HepG2 (cell line): Measurements from ENCODE around the gene ARFGAP1. TPM values are rescaled to one million over a fixed set of nuclear protein-coding genes. Genes with fewer than 3 reads are reported as not detected.
A peak's percentile ranks its signal among the peaks of the same experiment; 100 is the strongest.

Experiments
- ETV5 ChIP-seq: IDR thresholded peaks from 2 replicates; pipeline ENCODE4 v1.6.1; 2018; ENCODE audit warnings: missing biosample characterization, missing genetic modification reagents, inconsistent platforms, borderline replicate concordance
- KLF13 ChIP-seq: sonication (generic); formaldehyde crosslinking; IDR thresholded peaks from 2 replicates; pipeline ENCODE4 v1.4.0; 2020; ENCODE audit warnings: mild to moderate bottlenecking, missing genetic modification reagents
- MLLT10 ChIP-seq: sonication (generic); formaldehyde crosslinking; IDR thresholded peaks from 2 replicates; pipeline ENCODE4 v1.4.0; 2020; ENCODE audit warnings: missing genetic modification reagents
- MYC ChIP-seq: sonication (generic); formaldehyde crosslinking; IDR thresholded peaks from 2 replicates; pipeline ENCODE4 v1.9.0; 2021; ENCODE audit warnings: missing genetic modification reagents, borderline replicate concordance
- NFE2L1 ChIP-seq: sonication (generic); formaldehyde crosslinking; IDR thresholded peaks from 2 replicates; pipeline ENCODE4 v1.4.0; 2020; ENCODE audit warnings: missing genetic modification reagents, mild to moderate bottlenecking, borderline replicate concordance
- RBFOX2 ChIP-seq: fragments of 200-400 bp; formaldehyde crosslinking; IDR thresholded peaks from 2 replicates; pipeline ENCODE4 v1.6.1; 2017; ENCODE audit warnings: low read depth, mild to moderate bottlenecking, low read length
- RBM39 ChIP-seq: fragments of 200-400 bp; formaldehyde crosslinking; IDR thresholded peaks from one replicate; pipeline ENCODE4 v1.6.1; 2018; ENCODE audit warnings: antibody characterized with exemption, mild to moderate bottlenecking, low read depth, low read length; ENCODE audit not compliant: poor library complexity, severe bottlenecking
- SMAD1 ChIP-seq: sonication (generic); formaldehyde crosslinking; IDR thresholded peaks from 2 replicates; pipeline ENCODE4 v1.4.0; 2020; ENCODE audit warnings: missing genetic modification reagents, low read depth, mild to moderate bottlenecking, borderline replicate concordance
- SPEN ChIP-seq: sonication (generic); formaldehyde crosslinking; IDR thresholded peaks from 2 replicates; pipeline ENCODE4 v1.5.1; 2020; ENCODE audit warnings: low read depth, mild to moderate bottlenecking, missing genetic modification reagents
- YEATS2 ChIP-seq: sonication (generic); formaldehyde crosslinking; IDR thresholded peaks from 2 replicates; pipeline ENCODE4 v1.4.0; 2020; ENCODE audit warnings: missing genetic modification reagents, borderline replicate concordance
- ZFX ChIP-seq: sonication (generic); formaldehyde crosslinking; IDR thresholded peaks from 2 replicates; pipeline ENCODE4 v1.4.0; 2020; ENCODE audit warnings: mild to moderate bottlenecking, low read depth, missing genetic modification reagents, moderate library complexity
- ZNF263 ChIP-seq: sonication (generic); formaldehyde crosslinking; IDR thresholded peaks from 2 replicates; pipeline ENCODE4 v1.4.0; 2020; ENCODE audit warnings: missing genetic modification reagents
- ZNF274 ChIP-seq: sonication (generic); formaldehyde crosslinking; IDR thresholded peaks from 2 replicates; pipeline ENCODE4 v1.5.1; 2020; ENCODE audit warnings: mild to moderate bottlenecking, missing genetic modification reagents
- ZNF317 ChIP-seq: sonication (generic); formaldehyde crosslinking; IDR thresholded peaks from 2 replicates; pipeline ENCODE4 v1.5.0; 2020; ENCODE audit warnings: mild to moderate bottlenecking, missing genetic modification reagents
- ZNF337 ChIP-seq: sonication (generic); formaldehyde crosslinking; IDR thresholded peaks from 2 replicates; pipeline ENCODE4 v1.5.1; 2020; ENCODE audit warnings: missing genetic modification reagents, low read depth, mild to moderate bottlenecking, borderline replicate concordance
- ZNF451 ChIP-seq: sonication (generic); formaldehyde crosslinking; IDR thresholded peaks from 2 replicates; pipeline ENCODE4 v1.5.0; 2020; ENCODE audit warnings: mild to moderate bottlenecking, missing genetic modification reagents
- ZNF501 ChIP-seq: sonication (generic); formaldehyde crosslinking; IDR thresholded peaks from 2 replicates; pipeline ENCODE4 v1.5.1; 2020; ENCODE audit warnings: mild to moderate bottlenecking, moderate library complexity, missing genetic modification reagents
- ZNF547 ChIP-seq: sonication (generic); formaldehyde crosslinking; IDR thresholded peaks from 2 replicates; pipeline ENCODE4 v1.5.1; 2020; ENCODE audit warnings: mild to moderate bottlenecking, missing genetic modification reagents
- ZNF552 ChIP-seq: sonication (generic); formaldehyde crosslinking; IDR thresholded peaks from 2 replicates; pipeline ENCODE4 v1.9.0; 2022; ENCODE audit warnings: missing genetic modification reagents, mild to moderate bottlenecking, borderline replicate concordance
- ZNF570 ChIP-seq: sonication (generic); formaldehyde crosslinking; IDR thresholded peaks from 2 replicates; pipeline ENCODE4 v1.4.0; 2020; ENCODE audit warnings: mild to moderate bottlenecking, missing genetic modification reagents, borderline replicate concordance
- ZNF75D ChIP-seq: sonication (generic); formaldehyde crosslinking; IDR thresholded peaks from 2 replicates; pipeline ENCODE4 v1.8.1; 2023; ENCODE audit warnings: missing genetic modification reagents, mild to moderate bottlenecking, borderline replicate concordance
- ZNF891 ChIP-seq: sonication (generic); formaldehyde crosslinking; IDR thresholded peaks from 2 replicates; pipeline ENCODE4 v1.5.0; 2020; ENCODE audit warnings: mild to moderate bottlenecking, missing genetic modification reagents
- polyA plus RNA-seq, 8 experiments: library from polyadenylated mRNA; depleted of rRNA in 3 of 8; stranded (reverse) in 7 of 8; unstranded in 1 of 8; fragments of >200 nt; fragmentation: Illumina TruSeq in 4 of 8; extraction: Trizol in 4 of 8; gene quantifications; 2 replicates each; pipeline versions ENCODE4 v1.2.1 to v1.2.3, GENCODE V29; 2011 to 2016; ENCODE audit warnings: low read depth in 4 of 8, missing spikeins in 1 of 8, mixed read lengths in 1 of 8; ENCODE audit not compliant: insufficient read depth in 1 of 8
- total RNA-seq, 5 experiments: library from RNA; depleted of rRNA; stranded (reverse); fragments of >200 nt; fragmentation: Illumina TruSeq; extraction: Trizol; gene quantifications; 2 replicates each; pipeline ENCODE4 v1.2.3, GENCODE V29; 2016; ENCODE audit warnings: low read depth in 1 of 5
- TF ChIP-seq, protein P1 (sequence below): IDR thresholded peaks from 2 replicates; pipeline ENCODE4 v1.6.1; 2016; ENCODE audit warnings: low read depth
- TF ChIP-seq, protein P2 (sequence below): sonication (generic); formaldehyde crosslinking; IDR thresholded peaks from 2 replicates; pipeline ENCODE4 v1.4.0; 2020; ENCODE audit warnings: missing genetic modification reagents

ARFGAP1 gene
- total and polyA plus RNA-seq, 2 of the 13 experiments (the other 11 are each of a cell fraction or from before 2014, with no cell fraction given) = 132 TPM

DNA sequence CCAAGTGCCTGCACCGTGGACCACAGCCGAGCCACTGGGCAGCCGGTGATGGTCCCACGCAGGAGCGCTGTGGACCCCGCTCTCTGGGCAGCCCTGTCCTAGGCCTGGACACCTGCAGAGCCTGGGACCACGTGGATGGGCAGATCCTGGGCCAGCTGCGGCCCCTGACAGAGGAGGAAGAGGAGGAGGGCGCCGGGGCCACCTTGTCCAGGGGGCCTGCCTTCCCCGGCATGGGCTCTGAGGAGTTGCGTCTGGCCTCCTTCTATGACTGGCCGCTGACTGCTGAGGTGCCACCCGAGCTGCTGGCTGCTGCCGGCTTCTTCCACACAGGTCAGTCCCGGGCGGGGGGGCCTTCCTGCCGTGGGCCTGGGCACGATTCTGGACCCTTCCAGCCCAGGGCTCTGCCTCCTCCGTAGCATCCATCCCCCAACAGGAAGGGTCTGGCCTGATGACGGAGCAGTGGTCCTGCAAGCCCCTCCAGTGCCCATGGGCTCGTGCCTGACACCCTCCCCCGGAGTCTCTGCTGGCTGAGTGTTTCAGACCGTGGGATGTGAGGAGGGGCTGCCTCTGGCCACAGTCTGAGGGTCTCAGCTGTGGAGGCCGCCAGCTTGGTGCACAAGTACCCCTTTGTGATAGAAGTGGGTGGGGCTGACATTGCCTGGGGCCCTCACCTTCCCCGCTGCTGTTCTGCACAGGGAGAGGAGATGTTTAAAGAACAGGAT, 36.3 kb upstream of the ARFGAP1 start (continued):
- TF ChIP-seq, protein P1, sequence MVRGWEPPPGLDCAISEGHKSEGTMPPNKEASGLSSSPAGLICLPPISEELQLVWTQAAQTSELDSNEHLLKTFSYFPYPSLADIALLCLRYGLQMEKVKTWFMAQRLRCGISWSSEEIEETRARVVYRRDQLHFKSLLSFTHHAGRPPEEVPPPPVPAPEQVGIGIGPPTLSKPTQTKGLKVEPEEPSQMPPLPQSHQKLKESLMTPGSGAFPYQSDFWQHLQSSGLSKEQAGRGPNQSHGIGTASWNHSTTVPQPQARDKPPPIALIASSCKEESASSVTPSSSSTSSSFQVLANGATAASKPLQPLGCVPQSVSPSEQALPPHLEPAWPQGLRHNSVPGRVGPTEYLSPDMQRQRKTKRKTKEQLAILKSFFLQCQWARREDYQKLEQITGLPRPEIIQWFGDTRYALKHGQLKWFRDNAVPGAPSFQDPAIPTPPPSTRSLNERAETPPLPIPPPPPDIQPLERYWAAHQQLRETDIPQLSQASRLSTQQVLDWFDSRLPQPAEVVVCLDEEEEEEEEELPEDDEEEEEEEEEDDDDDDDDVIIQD = no peak
- no peak for TF ChIP-seq MLLT10 (CRISPR knock-in tag)
- no peak for TF ChIP-seq ZNF75D (CRISPR knock-in tag)
- no peak for TF ChIP-seq ZNF337
- no peak for TF ChIP-seq ZNF317 (CRISPR knock-in tag)
- no peak for TF ChIP-seq ZNF570
- TF ChIP-seq SMAD1 (CRISPR knock-in tag) = no peak
- peak; percentile 1; the same call in 1 of the 2 replicates for TF ChIP-seq SPEN (CRISPR knock-in tag)
- TF ChIP-seq MYC (CRISPR knock-in tag) = no peak
- TF ChIP-seq ZNF274 = 0 out of 2 replicates have a peak, but pooled peaks have one; percentile 39
- TF ChIP-seq RBFOX2 = no peak
- TF ChIP-seq ETV5 (CRISPR knock-in tag) = 0 out of 2 replicates have a peak, but pooled peaks have one; percentile 6
- peak; percentile 50 for TF ChIP-seq RBM39
- TF ChIP-seq, protein P2, sequence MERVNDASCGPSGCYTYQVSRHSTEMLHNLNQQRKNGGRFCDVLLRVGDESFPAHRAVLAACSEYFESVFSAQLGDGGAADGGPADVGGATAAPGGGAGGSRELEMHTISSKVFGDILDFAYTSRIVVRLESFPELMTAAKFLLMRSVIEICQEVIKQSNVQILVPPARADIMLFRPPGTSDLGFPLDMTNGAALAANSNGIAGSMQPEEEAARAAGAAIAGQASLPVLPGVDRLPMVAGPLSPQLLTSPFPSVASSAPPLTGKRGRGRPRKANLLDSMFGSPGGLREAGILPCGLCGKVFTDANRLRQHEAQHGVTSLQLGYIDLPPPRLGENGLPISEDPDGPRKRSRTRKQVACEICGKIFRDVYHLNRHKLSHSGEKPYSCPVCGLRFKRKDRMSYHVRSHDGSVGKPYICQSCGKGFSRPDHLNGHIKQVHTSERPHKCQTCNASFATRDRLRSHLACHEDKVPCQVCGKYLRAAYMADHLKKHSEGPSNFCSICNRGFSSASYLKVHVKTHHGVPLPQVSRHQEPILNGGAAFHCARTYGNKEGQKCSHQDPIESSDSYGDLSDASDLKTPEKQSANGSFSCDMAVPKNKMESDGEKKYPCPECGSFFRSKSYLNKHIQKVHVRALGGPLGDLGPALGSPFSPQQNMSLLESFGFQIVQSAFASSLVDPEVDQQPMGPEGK (CRISPR knock-in tag) = 0 out of 2 replicates have a peak, but pooled peaks have one; percentile 7
- TF ChIP-seq ZNF451 (CRISPR knock-in tag) = no peak
- 0 out of 2 replicates have a peak, but pooled peaks have one; percentile 8 for TF ChIP-seq YEATS2
- TF ChIP-seq ZNF891 = no peak; the same call in 1 of the 2 replicates
- TF ChIP-seq ZNF552 = no peak
- 0 out of 2 replicates have a peak, but pooled peaks have one; percentile 62 for TF ChIP-seq ZNF547
- TF ChIP-seq ZFX (CRISPR knock-in tag) = 0 out of 2 replicates have a peak, but pooled peaks have one; percentile 3
- TF ChIP-seq KLF13 (CRISPR knock-in tag) = no peak
- TF ChIP-seq ZNF263 (CRISPR knock-in tag) = no peak
- 0 out of 2 replicates have a peak, but pooled peaks have one; percentile 16 for TF ChIP-seq ZNF501 (CRISPR knock-in tag)
- TF ChIP-seq NFE2L1 (CRISPR knock-in tag) = no peak
